ENCODE measurements around the gene ACOXL. TPM values are rescaled to one million over a fixed set of nuclear protein-coding genes. Genes with fewer than 3 reads are reported as not detected.

The ACOXL gene
- total and polyA plus RNA-seq, 2 of the 8 experiments (the other 6 are each of a cell fraction or from before 2014, with no cell fraction given), result 11.4 to 20.6 TPM

- Histone ChIP-seq H2AFZ (ENCODE audit: low read length) (no peak overlapping the region), H4K91ac (replicated peaks; ENCODE audit: insufficient read length, low read length) (no peak overlapping the region), H3K18ac (ENCODE audit: extremely low read depth, low read length) (no peak overlapping the region), H2BK15ac (ENCODE audit: low read length) (no peak overlapping the region), H3K4me3 (ENCODE audit: extremely low read depth in 1 of 4, insufficient read depth in 2 of 4, low read depth in 3 of 4, low read length in 4 of 4) (no peak overlapping the region), H2BK5ac (ENCODE audit: low read depth, low read length) (no peak overlapping the region), H3K9ac (replicated peaks in 1 of 4; ENCODE audit: extremely low read depth in 1 of 4, low read depth in 3 of 4, low read length in 3 of 4) (no peak overlapping the region), H3K14ac (ENCODE audit: insufficient read length) (no peak overlapping the region), H2BK12ac (ENCODE audit: low read depth, low read length) (no peak overlapping the region), H3K4me2 (ENCODE audit: insufficient read depth in 1 of 2, low read depth in 2 of 2, low read length in 2 of 2) (no peak overlapping the region), H3K36me3 (ENCODE audit: control insufficient read depth in 2 of 4, insufficient read depth in 4 of 4, low read length in 3 of 4) (peaks cover 0 to 2% (median 0%) of the 10 kb centered on the region in 4 experiments; a peak in 1 of 8 replicates), H4K8ac (ENCODE audit: extremely low read depth, insufficient read depth, low read length) (no peak overlapping the region), H4K5ac (ENCODE audit: insufficient read length, low read depth, low read length) (no peak overlapping the region), H3K27ac (ENCODE audit: low read depth, low read length) (no peak overlapping the region), H3K79me2 (ENCODE audit: control insufficient read depth in 1 of 2, insufficient read depth in 2 of 2, low read length in 2 of 2) (no peaks in the 10 kb centered on the region), H3K23ac (ENCODE audit: insufficient read length) (no peak overlapping the region), H2AK5ac (ENCODE audit: low read depth, low read length) (no peak overlapping the region), H3K27me3 (replicated peaks in 1 of 4; ENCODE audit: control insufficient read depth in 3 of 4, extremely low read depth in 1 of 4, insufficient read depth in 3 of 4, low read length in 3 of 4) (no peaks in the 10 kb centered on the region), H3K56ac (replicated peaks; ENCODE audit: insufficient read length, low read depth, low read length) (no peak overlapping the region), H3K4ac (replicated peaks; ENCODE audit: insufficient read length, low read depth, low read length) (no peak overlapping the region), H4K20me1 (replicated peaks in 1 of 2; ENCODE audit: control insufficient read depth in 1 of 2, insufficient read depth in 2 of 2, low read length in 2 of 2) (no peaks in the 10 kb centered on the region), H2BK20ac (ENCODE audit: low read length) (no peak overlapping the region), H3K79me1 (ENCODE audit: low read depth, low read length) (no peaks in the 10 kb centered on the region), H2BK120ac (replicated peaks; ENCODE audit: low read depth, low read length) (no peak overlapping the region), H3K23me2 (ENCODE audit: low read depth, low read length) (no peaks in the 10 kb centered on the region), H3K9me3 (ENCODE audit: insufficient read depth in 2 of 2, low read depth in 1 of 2, low read length in 1 of 2) (no peaks in the 10 kb centered on the region), H3K4me1 (replicated peaks in 1 of 4; ENCODE audit: control insufficient read depth in 3 of 4, insufficient read depth in 4 of 4, low read length in 3 of 4) (no peaks in the 10 kb centered on the region)
- ChIA-PET POLR2A (ENCODE audit: partially characterized antibody) (no interaction called here), CTCF (ENCODE audit: partially characterized antibody) (no interaction called here)
- DNase-seq (ENCODE audit: low read depth in 1 of 2, low spot score in 2 of 2) (no peak), FAIRE-seq (no peak)
- WGBS, 2 experiments (ENCODE audit: extremely low coverage in 1 of 2, insufficient coverage in 1 of 2, insufficient read length in 1 of 2, insufficient replicate concordance in 2 of 2, low coverage in 1 of 2, low lambda C conversion rate in 2 of 2, missing lambda C conversion rate in 1 of 2), result 92% methylated on average over 6 of the region's 6 CpGs; no CpG with 5 or more reads in 1 of the 2 experiments
- TF ChIP-seq CHD2 (IDR thresholded peaks at IDR 0.05; ENCODE audit: low read length), result no peak
- no peak for TF ChIP-seq FOSL1 (IDR thresholded peaks at IDR 0.05; ENCODE audit: insufficient read depth, low read depth, low read length)
- no peak for TF ChIP-seq EGR1 (IDR thresholded peaks at IDR 0.05; ENCODE audit: borderline replicate concordance, low read depth, low read length)
- no peak for TF ChIP-seq SIN3A (conservative IDR thresholded peaks at IDR 0.05 in 1 of 2, IDR thresholded peaks at IDR 0.05 in 1 of 2; ENCODE audit: low read depth in 1 of 2, low read length in 2 of 2)
- TF ChIP-seq SAP30 (IDR thresholded peaks at IDR 0.05; ENCODE audit: insufficient read depth, insufficient replicate concordance, low read length), result no peak
- TF ChIP-seq HDAC6 (IDR thresholded peaks at IDR 0.05; ENCODE audit: low read depth, low read length), result no peak
- no peak for TF ChIP-seq RFX5 (IDR thresholded peaks at IDR 0.05; ENCODE audit: borderline replicate concordance, low read depth, low read length)
- TF ChIP-seq ZNF274 (IDR thresholded peaks at IDR 0.05; ENCODE audit: borderline replicate concordance, extremely low read depth, low read length), result no peak
- TF ChIP-seq BACH1 (IDR thresholded peaks at IDR 0.05; ENCODE audit: low read length), result no peak
- no peak for TF ChIP-seq SIRT6 (IDR thresholded peaks at IDR 0.05; ENCODE audit: low read length)
- no peak for TF ChIP-seq TCF12 (IDR thresholded peaks at IDR 0.05; ENCODE audit: low read depth, low read length)
- no peak for TF ChIP-seq KDM1A (IDR thresholded peaks at IDR 0.05; ENCODE audit: borderline replicate concordance, low read length)
- no peak for TF ChIP-seq GTF2F1 (IDR thresholded peaks at IDR 0.05; ENCODE audit: borderline replicate concordance, low read depth, low read length)
- TF ChIP-seq CREB1 (IDR thresholded peaks at IDR 0.05), result no peak
- TF ChIP-seq RBBP5 (IDR thresholded peaks at IDR 0.05; ENCODE audit: borderline replicate concordance, low read depth, low read length), result no peak
- TF ChIP-seq ASH2L (IDR thresholded peaks at IDR 0.05; ENCODE audit: low read length), result no peak
Observed at GRCh38 chr2:110881908-110882307, 149.5 kb downstream of the ACOXL start.
